Panc1 (cell line): ENCODE measurements around the gene NEK1.

ENCODE experiments used
- POLR2AphosphoS5 ChIP-seq: IDR thresholded peaks from 2 replicates; pipeline ENCODE4 v1.6.1; 2012; ENCODE audit warnings: mild to moderate bottlenecking, low read depth, low read length, moderate library complexity
- SIN3A ChIP-seq: IDR thresholded peaks from 2 replicates; pipeline ENCODE4 v1.6.1; 2012; ENCODE audit warnings: low read depth, mild to moderate bottlenecking, low read length, moderate library complexity, borderline replicate concordance; ENCODE audit not compliant: insufficient read depth
- TF ChIP-seq, protein P1 (sequence below): fragments of 450-650 bp; IDR thresholded peaks from 2 replicates; pipeline ENCODE4 v1.5.1; 2017; ENCODE audit warnings: mild to moderate bottlenecking
- TF ChIP-seq, protein P2 (sequence below), 2 experiments: IDR thresholded peaks; 2 replicates each; pipeline ENCODE4 v1.6.1; 2011 to 2012; ENCODE audit warnings: low read depth in 2 of 2, control low read depth in 1 of 2, low read length in 1 of 2, mild to moderate bottlenecking in 1 of 2, moderate library complexity in 1 of 2; ENCODE audit not compliant: insufficient read depth in 1 of 2

DNA sequence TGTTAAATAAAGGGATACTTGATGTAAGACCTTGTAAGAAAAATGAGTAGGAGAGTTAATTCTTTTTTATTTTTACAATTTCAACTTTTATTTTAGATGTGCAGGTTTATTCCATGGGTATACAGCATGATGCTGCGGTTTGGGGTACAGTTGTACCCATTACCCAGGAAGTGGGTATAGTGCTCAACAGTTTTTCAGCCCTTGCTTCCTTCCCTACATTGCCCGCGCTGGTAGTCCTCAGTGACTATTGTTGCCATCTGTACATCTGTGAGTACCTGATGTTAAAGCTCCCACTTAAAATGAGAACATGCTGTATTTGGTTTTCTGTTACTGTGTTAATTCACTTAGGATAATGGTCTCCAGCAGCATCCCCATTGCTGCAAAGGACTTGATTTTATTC lies 17.7 kb upstream of the NEK1 start:
- TF ChIP-seq, protein P1, sequence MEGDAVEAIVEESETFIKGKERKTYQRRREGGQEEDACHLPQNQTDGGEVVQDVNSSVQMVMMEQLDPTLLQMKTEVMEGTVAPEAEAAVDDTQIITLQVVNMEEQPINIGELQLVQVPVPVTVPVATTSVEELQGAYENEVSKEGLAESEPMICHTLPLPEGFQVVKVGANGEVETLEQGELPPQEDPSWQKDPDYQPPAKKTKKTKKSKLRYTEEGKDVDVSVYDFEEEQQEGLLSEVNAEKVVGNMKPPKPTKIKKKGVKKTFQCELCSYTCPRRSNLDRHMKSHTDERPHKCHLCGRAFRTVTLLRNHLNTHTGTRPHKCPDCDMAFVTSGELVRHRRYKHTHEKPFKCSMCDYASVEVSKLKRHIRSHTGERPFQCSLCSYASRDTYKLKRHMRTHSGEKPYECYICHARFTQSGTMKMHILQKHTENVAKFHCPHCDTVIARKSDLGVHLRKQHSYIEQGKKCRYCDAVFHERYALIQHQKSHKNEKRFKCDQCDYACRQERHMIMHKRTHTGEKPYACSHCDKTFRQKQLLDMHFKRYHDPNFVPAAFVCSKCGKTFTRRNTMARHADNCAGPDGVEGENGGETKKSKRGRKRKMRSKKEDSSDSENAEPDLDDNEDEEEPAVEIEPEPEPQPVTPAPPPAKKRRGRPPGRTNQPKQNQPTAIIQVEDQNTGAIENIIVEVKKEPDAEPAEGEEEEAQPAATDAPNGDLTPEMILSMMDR = no peak
- TF ChIP-seq, protein P2, sequence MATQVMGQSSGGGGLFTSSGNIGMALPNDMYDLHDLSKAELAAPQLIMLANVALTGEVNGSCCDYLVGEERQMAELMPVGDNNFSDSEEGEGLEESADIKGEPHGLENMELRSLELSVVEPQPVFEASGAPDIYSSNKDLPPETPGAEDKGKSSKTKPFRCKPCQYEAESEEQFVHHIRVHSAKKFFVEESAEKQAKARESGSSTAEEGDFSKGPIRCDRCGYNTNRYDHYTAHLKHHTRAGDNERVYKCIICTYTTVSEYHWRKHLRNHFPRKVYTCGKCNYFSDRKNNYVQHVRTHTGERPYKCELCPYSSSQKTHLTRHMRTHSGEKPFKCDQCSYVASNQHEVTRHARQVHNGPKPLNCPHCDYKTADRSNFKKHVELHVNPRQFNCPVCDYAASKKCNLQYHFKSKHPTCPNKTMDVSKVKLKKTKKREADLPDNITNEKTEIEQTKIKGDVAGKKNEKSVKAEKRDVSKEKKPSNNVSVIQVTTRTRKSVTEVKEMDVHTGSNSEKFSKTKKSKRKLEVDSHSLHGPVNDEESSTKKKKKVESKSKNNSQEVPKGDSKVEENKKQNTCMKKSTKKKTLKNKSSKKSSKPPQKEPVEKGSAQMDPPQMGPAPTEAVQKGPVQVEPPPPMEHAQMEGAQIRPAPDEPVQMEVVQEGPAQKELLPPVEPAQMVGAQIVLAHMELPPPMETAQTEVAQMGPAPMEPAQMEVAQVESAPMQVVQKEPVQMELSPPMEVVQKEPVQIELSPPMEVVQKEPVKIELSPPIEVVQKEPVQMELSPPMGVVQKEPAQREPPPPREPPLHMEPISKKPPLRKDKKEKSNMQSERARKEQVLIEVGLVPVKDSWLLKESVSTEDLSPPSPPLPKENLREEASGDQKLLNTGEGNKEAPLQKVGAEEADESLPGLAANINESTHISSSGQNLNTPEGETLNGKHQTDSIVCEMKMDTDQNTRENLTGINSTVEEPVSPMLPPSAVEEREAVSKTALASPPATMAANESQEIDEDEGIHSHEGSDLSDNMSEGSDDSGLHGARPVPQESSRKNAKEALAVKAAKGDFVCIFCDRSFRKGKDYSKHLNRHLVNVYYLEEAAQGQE (IDR thresholded peaks at IDR 0.05; ENCODE audit: insufficient read depth in 1 of 2, low read depth in 2 of 2, low read length in 1 of 2) = no peak
- TF ChIP-seq POLR2AphosphoS5 (no peak), SIN3A (no peak)
